GM19351 (cell line): ENCODE data around the gene DMTF1.
A peak's percentile ranks its signal among the peaks of the same experiment; 100 is the strongest.
"Not testable (repeated sequence)": the region's sequence is repeated elsewhere in the genome, so short reads cannot be mapped to it uniquely, and the experiment has no call there.

ENCODE experiments used
- ATAC-seq: cut with Tn5 transposase; IDR thresholded peaks from one replicate; pipeline ENCODE4 v1.9.1; 2021; ENCODE audit warnings: mild to moderate bottlenecking, moderate library complexity; ENCODE audit not compliant: unreplicated experiment

DMTF1 gene

GRCh38 chr7:87192784-87193487 lies 40.7 kb downstream of the DMTF1 start:
- ATAC-seq: no peak

- no peak for ATAC-seq
These were observed 41.7 kb downstream of the DMTF1 start for GRCh38 chr7:87193912-87194311.

GRCh38 chr7:87199241-87199640 lies 47.0 kb downstream of the DMTF1 start:
- ATAC-seq: no peak

GRCh38 chr7:87199700-87200450 lies 47.6 kb downstream of the DMTF1 start:
- ATAC-seq: no peak

- ATAC-seq: no peak
These were observed 50.0 kb downstream of the DMTF1 start for GRCh38 chr7:87202208-87202607.

GRCh38 chr7:87202705-87203104 lies 50.5 kb downstream of the DMTF1 start:
- ATAC-seq: no peak

GRCh38 chr7:87203929-87204328 lies 51.7 kb downstream of the DMTF1 start:
- ATAC-seq: not testable (repeated sequence)

GRCh38 chr7:87204933-87205332 lies 52.7 kb downstream of the DMTF1 start:
- ATAC-seq: no peak

- not testable (repeated sequence) for ATAC-seq
These were observed 53.4 kb downstream of the DMTF1 start for GRCh38 chr7:87205701-87206100.

- no peak for ATAC-seq
These were observed 54.1 kb downstream of the DMTF1 start for GRCh38 chr7:87206361-87206760.

GRCh38 chr7:87209295-87209924 lies 57.2 kb downstream of the DMTF1 start:
- ATAC-seq: no peak

- ATAC-seq: no peak
These were observed 58.3 kb downstream of the DMTF1 start for GRCh38 chr7:87210506-87210905.

- no peak for ATAC-seq
These were observed 60.2 kb downstream of the DMTF1 start for GRCh38 chr7:87212498-87212897.

- ATAC-seq: no peak
These were observed 61.0 kb downstream of the DMTF1 start for GRCh38 chr7:87213252-87213651.

- ATAC-seq: no peak
These were observed 61.6 kb downstream of the DMTF1 start for GRCh38 chr7:87213811-87214210.

- no peak for ATAC-seq
These were observed 62.8 kb downstream of the DMTF1 start for GRCh38 chr7:87215046-87215445.

GRCh38 chr7:87216701-87217508 lies 64.7 kb downstream of the DMTF1 start:
- ATAC-seq: peak; percentile 53

- ATAC-seq: no peak
These were observed 65.9 kb downstream of the DMTF1 start for GRCh38 chr7:87217983-87218653.

- no peak for ATAC-seq
These were observed 66.7 kb downstream of the DMTF1 start for GRCh38 chr7:87218796-87219544.

- ATAC-seq: peak; percentile 46
These were observed 67.3 kb downstream of the DMTF1 start, which contains the start of gene TMEM243 for GRCh38 chr7:87219545-87220025. TMEM243 (minus strand) TSS chr7:87219732; CDS start chr7:87219503, 229 bp downstream.
